Natural killer cell (primary cell): Measurements from ENCODE around the gene SKAP2. TPM values are rescaled to one million over a fixed set of nuclear protein-coding genes. Genes with fewer than 3 reads are reported as not detected.

ENCODE experiments used
- ATAC-seq, 3 donors: fragments of 150-1000 bp in 2 of 3; fragments of 200-7000 bp in 1 of 3; cut with Tn5 transposase; 1 replicate in 1 of 3; 2 replicates in 2 of 3; pipeline ENCODE4 v1.10.0; 2021; ENCODE audit warnings: mild to moderate bottlenecking in 2 of 3, moderate library complexity in 2 of 3
- DNase-seq, 2 donors: peaks; one replicate each; pipeline versions ENCODE4 v3.0.0 to v3.0.0-alpha.2; 2013 to 2021; ENCODE audit warnings: mixed read lengths in 1 of 2
- H3K27ac ChIP-seq: one replicate; pipeline ENCODE4 v1.5.1; 2013; ENCODE audit warnings: mild to moderate bottlenecking, low read length
- H3K27me3 ChIP-seq: one replicate; pipeline ENCODE4 v1.6.1; 2013; ENCODE audit warnings: low read length; ENCODE audit not compliant: control insufficient read depth, insufficient read depth
- H3K36me3 ChIP-seq: one replicate; pipeline ENCODE4 v1.6.1; 2013; ENCODE audit warnings: low read length; ENCODE audit not compliant: control insufficient read depth, insufficient read depth
- H3K4me1 ChIP-seq: one replicate; pipeline ENCODE4 v1.6.1; 2013; ENCODE audit warnings: low read length; ENCODE audit not compliant: control insufficient read depth, insufficient read depth
- H3K4me3 ChIP-seq: one replicate; pipeline ENCODE4 v1.5.1; 2013; ENCODE audit warnings: low read length
- H3K9me3 ChIP-seq: one replicate; pipeline ENCODE4 v1.6.1; 2013; ENCODE audit warnings: low read length; ENCODE audit not compliant: control insufficient read depth, insufficient read depth
- H3K27ac Mint-ChIP-seq, 2 donors: one replicate each; pipeline ENCODE4 v1.8.0; 2022; ENCODE audit warnings: mild to moderate bottlenecking in 2 of 2, mixed read lengths in 2 of 2, moderate library complexity in 1 of 2
- H3K27me3 Mint-ChIP-seq, 2 donors: one replicate each; pipeline ENCODE4 v1.8.0; 2022; ENCODE audit warnings: low read depth in 2 of 2, mixed read lengths in 2 of 2
- H3K36me3 Mint-ChIP-seq: one replicate; pipeline ENCODE4 v1.8.0; 2022; ENCODE audit warnings: mixed read lengths
- H3K4me1 Mint-ChIP-seq, 2 donors: one replicate each; pipeline ENCODE4 v1.8.0; 2022; ENCODE audit warnings: mixed read lengths in 2 of 2
- H3K4me3 Mint-ChIP-seq: one replicate; pipeline ENCODE4 v1.8.0; 2022; ENCODE audit warnings: mild to moderate bottlenecking, moderate library complexity, mixed read lengths
- H3K9me3 Mint-ChIP-seq, 2 donors: one replicate each; pipeline ENCODE4 v1.8.0; 2022; ENCODE audit warnings: mixed read lengths in 2 of 2
- WGBS: methylation state at CpG from one replicate; pipeline ENCODE4 v1.1.7; 2013; ENCODE audit warnings: missing lambda C conversion rate; ENCODE audit not compliant: insufficient coverage; 5-methylcytosine and 5-hydroxymethylcytosine counted together
- intact Hi-C: fragments of 100-400 bp; cut with micrococcal nuclease; formaldehyde crosslinking; loops from one replicate; pipeline ENCODE4 v1.14.2; 2022
- total RNA-seq, 4 donors: library from RNA; stranded (reverse); fragments of 120-200 nt in 1 of 4; gene quantifications; one replicate each; pipeline versions ENCODE4 v1.2.3 to v1.2.4, GENCODE V29; 2013 to 2022
- TF ChIP-seq, protein P1 (sequence below): fragments of 200-600 bp; IDR thresholded peaks from one replicate; pipeline ENCODE4 v1.8.0; 2022; ENCODE audit warnings: antibody characterized with exemption

The SKAP2 gene
- total RNA-seq, 3 donors from 2014 or later (not counting 1 experiment from before 2014, with no cell fraction given) = 26.8 to 42.4 (median 35.1) TPM

DNA sequence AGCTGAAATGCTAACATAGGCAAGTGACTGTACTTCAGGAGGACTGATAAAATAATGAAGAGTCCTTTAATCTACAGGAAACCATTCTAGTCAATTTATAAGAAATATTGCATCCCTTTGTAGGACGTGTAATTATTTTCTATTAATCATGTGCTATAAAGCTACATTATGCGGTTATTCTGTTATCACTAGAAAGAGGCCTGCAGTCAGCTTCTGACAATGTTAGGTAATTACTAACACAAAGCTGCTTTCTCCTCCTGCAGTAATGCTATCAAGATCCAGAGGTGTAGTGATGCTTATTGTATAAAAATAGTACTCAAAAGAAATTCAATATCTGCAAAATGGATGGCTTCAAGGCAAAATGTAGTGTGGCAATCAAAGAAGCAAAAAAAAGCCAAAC is 191.1 kb downstream of the SKAP2 start:
- no peak overlapping the region for H3K4me3 ChIP-seq
- peaks cover 5% of the 10 kb centered on the region for H3K36me3 Mint-ChIP-seq
- no peak overlapping the region for H3K27ac Mint-ChIP-seq
- H3K9me3 ChIP-seq = no peaks in the 10 kb centered on the region
- ATAC-seq = no peak
- H3K27me3 ChIP-seq = no peaks in the 10 kb centered on the region
- intact Hi-C loops = no loop called here
- no peaks in the 10 kb centered on the region for H3K4me1 ChIP-seq
- H3K27ac ChIP-seq = no peak overlapping the region
- TF ChIP-seq, protein P1, sequence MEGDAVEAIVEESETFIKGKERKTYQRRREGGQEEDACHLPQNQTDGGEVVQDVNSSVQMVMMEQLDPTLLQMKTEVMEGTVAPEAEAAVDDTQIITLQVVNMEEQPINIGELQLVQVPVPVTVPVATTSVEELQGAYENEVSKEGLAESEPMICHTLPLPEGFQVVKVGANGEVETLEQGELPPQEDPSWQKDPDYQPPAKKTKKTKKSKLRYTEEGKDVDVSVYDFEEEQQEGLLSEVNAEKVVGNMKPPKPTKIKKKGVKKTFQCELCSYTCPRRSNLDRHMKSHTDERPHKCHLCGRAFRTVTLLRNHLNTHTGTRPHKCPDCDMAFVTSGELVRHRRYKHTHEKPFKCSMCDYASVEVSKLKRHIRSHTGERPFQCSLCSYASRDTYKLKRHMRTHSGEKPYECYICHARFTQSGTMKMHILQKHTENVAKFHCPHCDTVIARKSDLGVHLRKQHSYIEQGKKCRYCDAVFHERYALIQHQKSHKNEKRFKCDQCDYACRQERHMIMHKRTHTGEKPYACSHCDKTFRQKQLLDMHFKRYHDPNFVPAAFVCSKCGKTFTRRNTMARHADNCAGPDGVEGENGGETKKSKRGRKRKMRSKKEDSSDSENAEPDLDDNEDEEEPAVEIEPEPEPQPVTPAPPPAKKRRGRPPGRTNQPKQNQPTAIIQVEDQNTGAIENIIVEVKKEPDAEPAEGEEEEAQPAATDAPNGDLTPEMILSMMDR = no peak
- H3K4me1 Mint-ChIP-seq = peaks cover 12 to 17% of the 10 kb centered on the region in 2 donors
- no peaks in the 10 kb centered on the region for H3K27me3 Mint-ChIP-seq
- DNase-seq = no peak
- no peaks in the 10 kb centered on the region for H3K9me3 Mint-ChIP-seq
- WGBS = 100% methylated on average over 1 of the region's 2 CpGs
- H3K36me3 ChIP-seq = peaks cover 3% of the 10 kb centered on the region
- no peak overlapping the region for H3K4me3 Mint-ChIP-seq

DNA sequence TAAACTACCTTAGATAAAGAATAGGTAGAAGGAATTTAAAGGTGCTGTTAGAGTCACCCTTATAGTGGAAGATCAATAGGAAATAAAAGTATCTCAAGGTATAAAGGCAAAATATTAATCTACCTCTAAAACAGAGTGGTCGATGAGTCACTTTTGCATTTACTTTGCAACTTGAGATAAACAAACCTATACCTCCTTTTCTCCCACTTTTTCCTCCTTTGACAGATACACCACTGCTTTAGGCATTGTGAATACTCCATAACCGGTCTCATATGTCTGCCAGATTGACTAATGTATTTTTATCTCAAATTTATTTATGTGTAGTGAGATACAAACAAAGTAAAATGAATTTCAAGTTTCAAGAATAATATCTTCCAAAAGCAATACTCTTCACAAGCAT is 193.5 kb downstream of the SKAP2 start:
- Mint-ChIP-seq H3K4me1 (peaks cover 17% of the 10 kb centered on the region in 2 donors), H3K27ac (no peak overlapping the region), H3K36me3 (peaks cover 5% of the 10 kb centered on the region), H3K9me3 (no peaks in the 10 kb centered on the region), H3K27me3 (no peaks in the 10 kb centered on the region), H3K4me3 (no peak overlapping the region)
- Histone ChIP-seq H3K4me1 (no peaks in the 10 kb centered on the region), H3K27me3 (no peaks in the 10 kb centered on the region), H3K9me3 (no peaks in the 10 kb centered on the region), H3K27ac (no peak overlapping the region), H3K4me3 (no peak overlapping the region), H3K36me3 (no peaks in the 10 kb centered on the region)
- 73% methylated on average over 1 of the region's 2 CpGs for WGBS
- intact Hi-C loops = no loop called here
- no peak for ATAC-seq
- DNase-seq = no peak
- TF ChIP-seq, protein P1 = no peak

DNA sequence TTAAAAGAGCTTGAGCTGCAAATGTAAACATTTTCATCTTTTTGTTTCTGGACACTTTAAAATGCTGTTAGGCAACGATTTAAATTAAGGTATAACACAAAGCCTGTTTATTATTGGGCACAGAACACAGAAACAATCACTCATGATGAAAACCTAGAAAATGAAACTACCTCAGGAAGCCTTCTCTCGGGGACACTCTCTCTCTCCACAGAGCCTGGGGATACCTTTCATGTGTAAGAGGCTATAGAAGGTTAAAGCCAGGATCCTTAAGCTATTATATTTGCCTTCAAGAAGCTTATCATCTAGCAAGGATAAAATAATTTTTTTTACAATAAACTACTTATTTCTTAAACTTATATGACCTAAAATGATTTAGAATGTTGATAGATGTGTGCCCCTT is 194.1 kb downstream of the SKAP2 start:
- Histone ChIP-seq H3K4me1 (no peaks in the 10 kb centered on the region), H3K36me3 (no peaks in the 10 kb centered on the region), H3K9me3 (no peaks in the 10 kb centered on the region), H3K27ac (no peak overlapping the region), H3K4me3 (no peak overlapping the region), H3K27me3 (no peaks in the 10 kb centered on the region)
- ATAC-seq (no peak), DNase-seq (no peak)
- no peak overlapping the region for H3K4me3 Mint-ChIP-seq
- peaks cover 19 to 20% of the 10 kb centered on the region in 2 donors for H3K4me1 Mint-ChIP-seq
- no peaks in the 10 kb centered on the region for H3K9me3 Mint-ChIP-seq
- intact Hi-C loops = no loop called here
- WGBS = 0% methylated on average over 1 of the region's 2 CpGs
- no peaks in the 10 kb centered on the region for H3K27me3 Mint-ChIP-seq
- H3K27ac Mint-ChIP-seq = no peak overlapping the region
- TF ChIP-seq, protein P1 = no peak
- peaks cover 5% of the 10 kb centered on the region for H3K36me3 Mint-ChIP-seq

DNA sequence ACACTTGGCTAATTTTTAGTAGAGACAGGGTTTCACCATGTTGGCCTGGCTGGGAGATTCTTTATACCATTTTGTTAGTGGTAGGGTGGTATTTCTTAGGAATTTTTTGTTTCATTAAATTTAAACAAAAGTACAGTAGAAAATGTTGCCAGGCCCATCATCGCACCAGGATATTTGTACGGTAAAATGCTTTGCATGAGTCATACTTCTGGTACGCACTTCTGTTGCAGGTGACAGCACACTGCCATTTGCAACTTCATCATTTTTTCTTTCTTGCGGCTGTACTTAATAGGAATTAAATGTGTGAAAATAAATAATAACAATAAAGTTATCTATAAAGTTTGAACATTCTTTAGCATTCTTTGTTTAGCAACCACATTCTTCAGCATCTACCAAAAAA is 195.6 kb downstream of the SKAP2 start:
- Mint-ChIP-seq H3K9me3 (no peaks in the 10 kb centered on the region), H3K36me3 (peaks cover 5% of the 10 kb centered on the region), H3K4me3 (no peak overlapping the region), H3K27me3 (no peaks in the 10 kb centered on the region), H3K27ac (no peak overlapping the region), H3K4me1 (peaks cover 16 to 18% of the 10 kb centered on the region in 2 donors)
- no peaks in the 10 kb centered on the region for H3K9me3 ChIP-seq
- no peak overlapping the region for H3K27ac ChIP-seq
- no peaks in the 10 kb centered on the region for H3K36me3 ChIP-seq
- 93% methylated on average over 3 of the region's 4 CpGs for WGBS
- no peak overlapping the region for H3K4me3 ChIP-seq
- ATAC-seq = no peak
- no peaks in the 10 kb centered on the region for H3K4me1 ChIP-seq
- no peak for DNase-seq
- TF ChIP-seq, protein P1 = no peak
- intact Hi-C loops = loop anchor here (5.0 kb wide), 1 partner anchor 292 kb away; no protein-coding TSS in a partner anchor
- H3K27me3 ChIP-seq = no peaks in the 10 kb centered on the region
